Measurements from ENCODE around the gene SLCO4C1.
"Not testable (repeated sequence)": the region's sequence is repeated elsewhere in the genome, so short reads cannot be mapped to it uniquely, and the experiment has no call there.

The SLCO4C1 gene, protein sequence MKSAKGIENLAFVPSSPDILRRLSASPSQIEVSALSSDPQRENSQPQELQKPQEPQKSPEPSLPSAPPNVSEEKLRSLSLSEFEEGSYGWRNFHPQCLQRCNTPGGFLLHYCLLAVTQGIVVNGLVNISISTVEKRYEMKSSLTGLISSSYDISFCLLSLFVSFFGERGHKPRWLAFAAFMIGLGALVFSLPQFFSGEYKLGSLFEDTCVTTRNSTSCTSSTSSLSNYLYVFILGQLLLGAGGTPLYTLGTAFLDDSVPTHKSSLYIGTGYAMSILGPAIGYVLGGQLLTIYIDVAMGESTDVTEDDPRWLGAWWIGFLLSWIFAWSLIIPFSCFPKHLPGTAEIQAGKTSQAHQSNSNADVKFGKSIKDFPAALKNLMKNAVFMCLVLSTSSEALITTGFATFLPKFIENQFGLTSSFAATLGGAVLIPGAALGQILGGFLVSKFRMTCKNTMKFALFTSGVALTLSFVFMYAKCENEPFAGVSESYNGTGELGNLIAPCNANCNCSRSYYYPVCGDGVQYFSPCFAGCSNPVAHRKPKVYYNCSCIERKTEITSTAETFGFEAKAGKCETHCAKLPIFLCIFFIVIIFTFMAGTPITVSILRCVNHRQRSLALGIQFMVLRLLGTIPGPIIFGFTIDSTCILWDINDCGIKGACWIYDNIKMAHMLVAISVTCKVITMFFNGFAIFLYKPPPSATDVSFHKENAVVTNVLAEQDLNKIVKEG

DNA sequence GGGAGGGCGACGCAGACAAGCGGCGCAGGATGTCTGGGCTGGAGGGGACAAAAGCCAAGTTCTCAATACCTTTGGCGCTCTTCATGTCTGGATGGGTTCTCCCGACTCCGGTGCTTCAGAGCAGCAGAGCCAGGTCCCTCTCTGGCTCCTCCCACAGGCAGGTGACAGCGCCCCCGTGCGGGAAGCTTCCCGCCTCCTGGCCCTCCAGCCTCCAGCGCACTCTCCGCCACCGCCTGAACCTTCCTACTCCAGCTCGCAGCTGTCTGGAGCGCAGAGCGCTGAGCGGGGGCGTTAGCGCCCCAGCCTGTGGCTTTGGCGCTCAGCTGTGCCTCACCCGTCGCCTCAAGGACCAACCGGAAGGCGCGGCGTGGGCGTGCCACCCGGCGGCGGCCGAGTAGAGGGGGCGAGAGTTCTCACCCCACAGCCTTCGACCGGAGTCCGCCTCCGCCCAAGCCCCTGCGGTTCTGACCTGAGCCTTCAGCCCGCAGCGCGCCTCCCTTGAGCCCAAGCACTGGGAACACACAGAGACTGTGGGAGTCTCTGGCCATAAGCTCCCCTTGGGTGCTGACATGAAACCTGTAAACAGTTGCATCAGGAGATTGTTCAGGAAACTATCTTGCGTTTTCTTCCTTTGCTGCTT lies at the start of gene SLCO4C1:
SLCO4C1 (minus strand) TSS at position 107 of the 640 bp plus-strand sequence; CDS start at position 85, 22 bp downstream.
- peak; percentile 71 for DNase-seq

DNA sequence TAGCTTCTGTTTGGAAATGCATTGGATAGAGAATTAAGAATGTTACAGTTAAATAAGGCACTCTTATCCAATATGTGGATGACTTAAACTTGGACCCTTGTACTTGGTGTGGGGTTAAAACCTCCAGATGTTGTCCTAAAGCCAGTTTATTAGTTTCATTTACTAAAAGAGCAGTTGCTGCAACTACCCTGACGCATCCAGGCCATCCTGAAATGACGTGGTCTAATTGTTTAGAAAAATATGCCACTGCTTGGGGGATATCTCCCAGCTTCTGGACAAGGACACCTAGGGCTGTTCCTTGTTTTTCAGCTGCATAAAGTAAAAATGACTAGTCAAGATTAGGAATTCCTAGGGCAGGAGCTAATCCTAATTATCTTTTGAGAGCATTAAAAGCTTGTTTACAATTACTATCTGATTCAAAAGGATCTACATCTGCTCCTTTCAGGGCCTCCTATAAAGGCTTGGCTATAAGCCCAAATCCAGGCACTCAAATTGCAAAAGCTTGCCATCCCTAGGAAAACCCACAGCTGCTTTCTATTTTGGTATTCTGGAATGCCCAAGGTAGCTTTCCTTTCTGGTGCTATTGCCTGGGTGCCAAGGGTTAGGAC lies 45.7 kb upstream of the SLCO4C1 start:
- no peak for DNase-seq

DNA sequence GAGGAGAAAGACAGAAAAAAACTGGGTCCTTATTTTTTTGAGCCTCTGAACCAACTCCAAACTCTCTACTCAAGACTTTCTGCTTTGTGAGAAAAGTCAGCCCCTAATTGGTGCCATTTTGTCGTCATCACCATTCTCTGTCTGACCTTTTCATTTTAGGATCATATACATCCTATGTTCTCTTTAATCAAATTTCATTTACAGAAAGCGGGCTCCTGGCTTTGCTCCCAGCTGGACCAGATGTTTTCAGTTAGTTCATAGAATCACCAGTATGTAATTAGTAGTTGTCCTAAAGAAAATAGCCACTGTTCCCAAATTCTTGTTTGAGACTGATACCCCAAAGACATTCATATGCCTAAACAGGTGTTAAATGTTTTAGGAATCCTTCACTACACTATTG lies 28.6 kb upstream of the SLCO4C1 start:
- no peak for DNase-seq

DNA sequence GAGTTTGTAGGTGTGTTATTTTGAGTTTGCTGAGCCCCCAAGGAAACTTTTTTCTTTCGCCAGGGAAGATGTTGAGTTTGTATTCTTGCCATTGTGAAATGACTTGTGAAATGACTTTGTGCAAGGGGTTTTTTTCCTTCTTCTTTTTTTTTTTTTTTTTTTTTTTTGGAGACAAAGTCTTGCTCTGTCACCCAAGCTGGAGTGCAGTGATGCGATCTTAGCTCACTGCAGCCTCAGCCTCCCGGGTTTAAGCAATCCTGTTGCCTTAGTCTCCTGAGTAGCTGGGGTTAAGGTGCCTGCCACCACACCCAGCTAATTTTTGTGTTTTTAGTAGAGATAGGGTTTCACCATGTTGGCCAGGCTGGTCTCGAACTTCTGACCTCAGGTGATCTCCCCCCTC lies 22.7 kb upstream of the SLCO4C1 start:
- not testable (repeated sequence) for DNase-seq

DNA sequence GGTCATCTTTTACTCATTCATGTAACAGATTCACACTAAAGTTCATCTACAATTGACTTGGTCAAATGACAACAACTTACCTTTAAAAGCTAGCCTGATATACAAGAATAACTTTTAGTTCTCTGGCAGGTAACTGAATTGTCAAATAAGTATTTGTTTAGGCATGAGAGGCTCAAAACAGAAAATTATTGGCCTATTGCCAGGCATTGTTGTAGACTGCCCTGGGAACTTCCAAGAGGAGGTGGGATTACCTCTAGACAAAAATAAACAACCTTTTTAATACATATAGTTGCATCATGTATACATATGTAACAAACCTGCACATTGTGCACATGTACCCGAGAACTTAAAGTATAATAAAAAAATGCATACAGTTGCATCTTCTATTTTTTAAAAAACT lies 18.2 kb upstream of the SLCO4C1 start:
- peak; percentile 25 for DNase-seq

DNA sequence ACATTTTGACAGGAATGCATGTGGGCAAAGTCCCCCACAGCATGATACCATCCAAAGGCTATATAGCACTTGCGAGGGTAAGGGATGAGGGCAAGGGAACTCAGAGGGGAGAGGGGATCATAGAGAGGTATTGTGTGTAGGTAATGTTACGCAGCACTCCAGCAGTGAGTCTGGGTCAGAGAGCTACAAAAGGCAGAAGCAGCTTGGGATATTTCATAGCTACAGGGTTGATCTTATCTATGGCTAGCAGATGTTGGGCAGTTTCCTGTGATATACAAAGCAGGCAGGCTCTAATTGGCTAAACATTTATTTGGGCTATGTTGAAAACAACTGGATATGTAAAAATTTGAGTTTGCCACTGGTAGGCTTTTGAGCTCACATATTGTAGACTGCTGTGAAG lies 17.8 kb upstream of the SLCO4C1 start:
- DNase-seq, result no peak

DNA sequence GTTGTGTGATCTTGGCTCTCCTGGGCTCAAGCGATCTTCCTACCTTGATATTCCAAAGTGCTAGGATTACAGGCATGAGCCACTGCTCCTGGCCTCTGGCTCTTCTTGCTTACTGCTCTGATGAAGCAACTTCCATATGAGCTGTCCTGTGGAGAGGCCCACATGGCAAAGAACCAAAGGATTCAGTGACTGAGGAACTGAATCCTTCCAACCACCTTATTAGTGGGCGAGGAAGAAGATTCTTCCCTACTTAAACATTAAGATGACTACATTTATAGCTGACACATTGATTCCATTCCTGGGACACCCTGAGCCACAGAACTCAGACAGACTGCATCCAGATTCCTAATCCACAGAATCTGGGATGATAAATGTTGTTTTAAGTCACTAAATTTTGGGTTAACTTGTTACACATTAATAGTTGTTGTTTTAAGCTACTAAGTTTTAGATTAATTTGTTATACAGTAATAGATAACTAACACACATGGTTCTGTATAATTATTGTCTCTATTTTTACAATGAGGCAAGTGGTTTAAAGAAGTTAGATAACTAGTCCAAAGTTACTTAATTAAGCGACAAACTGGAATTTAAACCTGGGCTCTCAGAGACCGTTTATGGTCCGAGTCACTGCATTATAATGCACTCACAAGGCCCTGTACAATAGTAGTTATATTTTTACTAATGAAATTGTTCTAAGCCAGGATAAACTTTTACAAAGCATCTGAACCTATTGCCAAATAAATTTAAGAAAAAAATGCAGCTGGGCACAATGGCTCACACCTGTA lies 16.7 kb upstream of the SLCO4C1 start:
- no peak for DNase-seq

DNA sequence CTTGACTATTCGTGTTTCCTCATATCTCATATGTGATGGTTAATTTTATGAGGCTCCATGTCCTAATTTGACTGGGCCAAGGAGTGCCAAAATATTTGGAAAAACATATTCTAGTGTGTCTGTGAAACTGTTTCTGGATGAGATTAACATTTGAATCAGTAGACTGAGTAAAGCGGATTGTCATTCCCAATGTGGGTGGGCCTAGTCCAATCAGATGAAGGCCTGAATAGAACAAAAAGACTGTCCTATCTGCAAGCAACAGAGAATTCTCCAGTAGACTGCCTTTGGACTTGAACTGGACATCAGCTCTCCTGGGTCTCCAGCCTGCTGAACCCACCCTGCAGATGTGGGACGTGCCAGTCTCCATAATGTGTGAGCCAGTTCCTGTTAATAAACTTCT lies 13.5 kb upstream of the SLCO4C1 start:
- no peak for DNase-seq

DNA sequence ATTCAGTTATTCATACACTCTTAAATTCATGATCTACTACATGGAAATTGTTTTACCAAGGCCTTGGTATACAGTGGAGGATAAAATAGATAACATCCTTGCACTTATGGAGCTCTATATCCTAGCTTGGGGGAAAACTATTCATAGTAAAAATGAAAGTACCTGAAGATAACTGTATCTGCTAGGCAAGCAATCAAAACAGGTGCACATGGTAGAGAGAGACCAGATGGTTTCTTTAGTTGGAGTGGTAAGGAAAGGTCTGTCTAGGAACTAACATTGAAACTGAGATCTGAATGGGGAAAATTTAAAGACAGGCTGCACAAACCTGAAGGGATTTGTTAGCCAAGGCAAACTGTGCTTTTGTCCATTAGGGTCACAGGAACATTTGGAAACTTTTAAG lies 11.1 kb upstream of the SLCO4C1 start:
- DNase-seq, result no peak

DNA sequence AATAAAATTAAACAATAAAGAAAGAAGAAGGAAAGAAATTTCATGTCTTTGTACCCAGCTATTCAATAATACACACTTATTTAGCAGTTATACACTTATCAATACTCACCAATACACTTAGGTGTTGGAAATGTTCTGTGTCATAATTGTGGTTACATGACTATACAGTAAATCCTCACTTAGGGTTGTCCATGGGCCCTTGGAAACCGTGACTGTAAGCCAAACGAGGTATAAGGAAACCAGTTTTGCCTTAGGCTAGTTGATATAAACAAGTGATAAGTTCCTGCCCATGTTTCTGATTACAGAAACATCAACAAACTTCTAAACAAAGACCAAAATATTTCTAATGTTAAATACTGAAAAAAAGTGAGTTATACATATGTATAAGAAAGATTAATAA lies 10.0 kb upstream of the SLCO4C1 start:
- DNase-seq, result no peak

DNA sequence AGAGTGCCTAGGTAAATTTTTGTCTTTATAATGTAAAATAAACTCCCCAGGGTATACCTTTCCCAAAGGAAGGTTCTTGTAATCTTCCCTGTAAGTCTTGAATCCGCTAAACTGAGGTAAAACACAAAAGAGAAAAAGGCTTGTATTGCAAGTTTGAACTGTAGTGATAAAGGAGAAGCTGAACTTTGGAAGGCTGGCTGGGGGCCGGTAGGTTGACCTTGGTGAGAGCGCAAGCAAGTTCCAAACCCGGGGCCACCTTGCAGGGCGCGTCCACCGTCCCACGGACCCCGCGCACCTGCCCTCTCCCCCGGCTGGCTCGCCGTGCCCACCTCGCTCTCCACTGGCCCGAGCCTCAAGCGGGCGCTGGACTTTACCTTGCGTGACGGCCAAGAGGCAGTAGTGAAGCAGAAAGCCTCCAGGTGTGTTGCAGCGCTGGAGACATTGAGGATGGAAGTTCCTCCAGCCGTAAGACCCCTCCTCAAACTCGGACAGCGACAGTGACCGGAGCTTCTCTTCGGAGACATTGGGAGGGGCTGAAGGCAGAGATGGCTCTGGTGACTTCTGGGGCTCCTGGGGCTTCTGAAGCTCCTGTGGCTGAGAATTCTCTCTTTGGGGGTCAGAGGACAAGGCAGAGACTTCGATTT lies 428 bp downstream of the SLCO4C1 start:
- peak; percentile 20 for DNase-seq

DNA sequence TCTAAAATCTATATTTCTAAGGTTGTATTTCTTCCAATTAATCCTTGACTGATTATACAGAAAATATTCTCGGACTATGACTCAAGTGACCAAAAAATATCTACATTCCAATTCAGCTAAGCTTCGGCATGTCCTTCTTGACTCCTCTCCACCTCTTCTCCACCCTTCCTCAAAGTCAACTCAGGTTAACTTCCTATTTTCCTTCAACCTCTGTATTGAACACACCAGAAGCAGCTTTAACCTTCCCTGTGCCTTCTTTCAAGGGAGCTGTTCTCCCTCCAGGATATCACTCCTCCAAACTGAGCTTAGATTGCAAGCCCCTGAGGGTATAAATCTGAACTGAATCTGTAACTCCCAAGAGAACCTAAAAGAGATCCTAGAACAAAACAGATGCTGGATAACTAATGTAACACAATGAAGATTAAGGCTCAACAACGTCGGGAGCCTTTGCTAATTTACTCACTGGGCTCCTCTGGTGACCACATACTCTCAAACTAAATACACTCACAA lies 1.1 kb downstream of the SLCO4C1 start:
- no peak for DNase-seq

DNA sequence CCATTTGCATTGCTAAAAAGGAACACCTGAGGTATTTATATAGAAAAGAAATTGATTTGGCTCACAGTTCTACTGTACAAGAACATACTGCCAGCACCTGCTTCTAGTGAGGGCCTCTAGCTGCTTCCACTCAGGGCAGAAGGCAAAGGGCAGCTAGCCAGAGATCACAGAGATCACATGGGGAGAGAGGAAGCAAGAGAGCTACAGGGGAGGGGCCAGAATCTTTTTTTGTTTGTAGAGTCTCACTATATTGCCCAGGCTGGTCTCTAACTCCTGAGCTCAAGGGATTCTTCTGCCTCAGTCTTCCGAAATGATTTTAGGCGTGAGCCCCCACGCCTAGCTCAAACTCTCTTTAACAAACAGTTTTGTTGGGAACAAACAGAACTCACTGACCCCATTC lies 6.1 kb downstream of the SLCO4C1 start:
- no peak for DNase-seq

DNA sequence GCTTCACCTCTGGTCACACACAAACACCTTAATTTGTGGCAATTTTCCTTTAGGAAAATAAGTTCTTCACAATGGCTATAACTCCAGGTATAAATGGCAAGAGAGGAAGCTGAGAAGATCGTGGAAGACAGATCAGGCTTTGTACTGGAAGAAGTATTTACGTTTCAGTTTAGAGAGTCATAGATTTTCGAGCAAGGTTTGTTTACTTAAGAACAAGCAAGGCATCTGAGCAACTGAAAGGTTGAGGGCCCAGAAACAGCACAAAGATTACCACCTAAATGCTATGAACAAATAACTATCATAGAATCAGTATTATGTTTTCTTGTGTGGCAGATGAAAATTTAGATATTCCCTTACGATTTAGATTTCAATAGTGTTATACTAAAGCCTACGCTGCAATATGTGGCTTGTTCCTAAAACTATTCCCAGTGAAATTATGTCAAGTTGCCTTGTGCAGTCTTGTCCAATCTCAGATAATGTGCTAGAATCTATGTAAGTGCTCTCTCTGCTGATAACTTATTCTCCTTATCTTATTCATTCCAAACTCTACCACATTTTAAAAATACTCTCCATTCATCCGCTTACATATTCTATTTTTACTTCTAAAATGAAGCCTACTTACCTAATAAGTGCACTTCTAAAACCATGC lies 6.7 kb downstream of the SLCO4C1 start:
- DNase-seq, result peak; percentile 25

DNA sequence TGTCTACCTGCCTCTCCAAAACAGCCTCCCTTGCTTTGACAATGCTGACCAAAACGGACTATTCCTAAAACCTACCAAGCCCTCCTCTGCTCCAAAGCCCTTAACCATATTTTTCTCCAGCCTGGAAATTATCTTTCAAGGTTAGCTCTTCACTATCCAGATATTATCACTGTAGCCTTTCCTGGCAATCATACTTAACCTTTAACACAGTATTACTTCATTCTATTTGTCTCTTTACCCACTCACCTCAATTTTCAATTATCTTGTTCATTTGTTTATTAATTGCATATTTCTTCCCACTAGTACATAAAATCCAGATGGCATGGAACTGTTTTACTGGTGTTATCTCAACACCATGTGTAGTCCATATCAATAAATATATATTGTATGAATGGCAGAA lies 7.5 kb downstream of the SLCO4C1 start:
- no peak for DNase-seq

DNA sequence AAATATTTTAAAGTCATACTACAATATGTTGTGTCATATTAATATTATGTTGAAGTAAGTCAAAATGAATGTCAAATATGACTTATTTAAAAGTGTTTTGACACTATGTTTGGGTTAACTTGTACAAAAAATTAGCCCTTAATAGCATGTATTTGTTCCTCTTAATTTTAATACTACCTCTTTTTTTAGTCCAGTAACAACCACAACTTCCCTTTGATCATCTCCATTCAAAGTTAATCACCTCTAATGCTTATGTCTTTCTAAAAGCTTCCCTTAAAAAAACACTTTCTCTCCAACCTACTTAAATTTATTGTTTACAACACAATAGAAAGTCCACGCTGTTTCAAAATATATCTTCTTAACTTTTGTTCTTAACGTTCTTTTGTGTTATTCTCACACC lies 9.6 kb downstream of the SLCO4C1 start:
- no peak for DNase-seq

DNA sequence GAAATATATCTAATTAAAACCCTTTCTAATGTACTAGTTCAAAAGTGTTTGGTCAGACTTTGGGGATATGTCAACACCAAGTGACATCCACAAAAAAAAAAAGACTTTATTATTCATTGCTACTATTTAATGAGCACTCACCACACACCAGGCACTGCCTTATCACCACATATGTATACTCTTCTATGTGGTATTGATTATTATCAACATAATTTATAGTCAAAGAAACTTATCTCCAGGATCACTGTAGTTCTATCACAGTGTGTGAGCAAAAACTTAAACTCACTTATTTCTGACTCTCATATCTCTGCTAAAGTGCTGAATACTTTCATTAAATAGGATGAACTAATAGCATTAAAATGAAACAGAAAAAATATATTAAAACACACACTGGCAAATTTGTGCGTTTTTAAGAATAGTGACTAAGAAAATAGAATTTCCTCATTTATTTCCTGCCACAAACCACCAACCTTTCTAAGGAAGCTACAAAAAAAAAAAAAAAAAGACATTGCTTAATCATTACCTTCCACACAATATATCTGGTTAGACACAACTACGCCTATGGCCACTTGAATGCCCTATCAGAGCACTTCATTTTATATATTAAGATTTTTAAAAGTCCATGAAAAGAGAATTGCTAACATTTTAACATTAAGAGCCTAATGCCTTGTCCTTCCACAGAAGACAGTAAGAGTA lies 12.8 kb downstream of the SLCO4C1 start:
- DNase-seq, result no peak

DNA sequence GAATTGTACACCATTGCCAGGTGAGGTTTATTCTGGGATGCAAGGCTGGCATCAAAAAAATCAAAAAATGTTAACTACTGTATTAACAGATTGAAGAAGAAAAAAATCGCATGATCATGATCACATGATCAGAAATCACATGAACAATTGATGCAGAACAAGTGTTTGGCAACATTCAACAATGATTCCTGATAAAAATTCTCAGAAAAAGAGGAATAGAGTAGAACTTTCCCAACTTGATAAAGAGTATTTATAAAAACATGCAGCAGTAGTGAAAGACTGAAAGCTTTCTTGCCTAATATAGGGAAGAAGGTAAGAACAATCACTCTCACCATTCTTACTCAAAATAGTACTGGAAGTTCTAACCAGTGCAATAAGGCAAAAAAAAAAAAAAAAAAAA lies 16.4 kb downstream of the SLCO4C1 start:
- no peak for DNase-seq

DNA sequence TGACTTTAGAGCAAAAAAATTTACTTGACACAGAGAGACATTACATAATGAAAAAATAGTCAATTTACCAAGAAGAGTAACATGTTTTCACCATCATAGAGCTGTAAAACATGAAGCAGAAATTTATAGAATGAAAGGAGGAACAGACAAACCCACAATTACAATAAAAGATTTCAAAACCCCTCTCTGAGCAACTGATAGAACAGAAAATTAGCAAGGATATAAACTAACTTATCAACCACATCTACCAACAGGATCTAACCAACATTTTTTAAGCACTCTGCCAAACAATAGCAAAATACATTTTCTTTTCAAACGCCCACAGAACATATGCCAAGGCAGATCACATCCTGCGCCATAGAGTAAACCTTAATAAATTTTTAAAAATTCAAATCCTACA lies 17.9 kb downstream of the SLCO4C1 start:
- no peak for DNase-seq

DNA sequence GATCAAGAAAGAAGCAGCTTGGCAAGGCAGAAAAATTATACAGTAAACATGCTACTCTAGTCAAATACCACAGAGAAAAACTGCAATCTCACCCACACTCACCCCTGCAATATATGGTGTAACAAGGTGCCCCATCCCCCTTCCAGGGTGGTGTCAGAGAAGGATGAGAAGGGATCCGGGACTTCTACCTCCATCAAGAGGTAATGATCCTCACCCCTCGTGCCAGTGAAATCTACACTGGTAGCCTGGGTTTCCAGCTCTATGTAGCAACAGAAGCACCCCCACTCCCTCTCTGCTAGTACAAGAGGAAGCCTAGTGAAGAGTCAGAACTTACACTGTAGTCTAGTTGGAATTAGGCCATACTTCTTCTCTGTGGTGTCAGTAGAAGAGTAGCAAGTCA lies 18.9 kb downstream of the SLCO4C1 start:
- no peak for DNase-seq

DNA sequence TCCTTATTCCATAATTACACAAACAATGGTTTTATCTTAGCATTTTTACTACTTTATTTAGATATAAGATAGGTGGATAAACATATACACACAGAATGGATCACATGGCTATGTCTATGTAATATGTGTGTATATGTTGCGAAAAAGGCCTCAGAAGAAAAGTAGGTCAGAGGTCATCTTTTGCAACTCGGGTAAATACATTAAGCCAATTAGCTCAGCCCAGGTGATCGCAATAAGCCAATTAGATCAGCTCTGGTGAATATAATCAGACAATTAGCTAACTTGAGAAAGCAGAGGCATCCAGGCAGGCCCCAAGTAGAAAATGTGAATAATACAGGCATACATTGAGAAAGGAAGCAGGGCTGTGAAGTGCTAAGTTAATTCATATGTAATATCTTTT lies 24.3 kb downstream of the SLCO4C1 start:
- DNase-seq, result no peak
